ENCODE results near the gene TDP1. TPM values are rescaled to one million over a fixed set of nuclear protein-coding genes. Genes with fewer than 3 reads are reported as not detected.
"Not testable (repeated sequence)": the region's sequence is repeated elsewhere in the genome, so short reads cannot be mapped to it uniquely, and the experiment has no call there.

TDP1 gene
- total RNA-seq, 2 experiments from 2014 or later, result 79.1 to 86.7 TPM

DNA sequence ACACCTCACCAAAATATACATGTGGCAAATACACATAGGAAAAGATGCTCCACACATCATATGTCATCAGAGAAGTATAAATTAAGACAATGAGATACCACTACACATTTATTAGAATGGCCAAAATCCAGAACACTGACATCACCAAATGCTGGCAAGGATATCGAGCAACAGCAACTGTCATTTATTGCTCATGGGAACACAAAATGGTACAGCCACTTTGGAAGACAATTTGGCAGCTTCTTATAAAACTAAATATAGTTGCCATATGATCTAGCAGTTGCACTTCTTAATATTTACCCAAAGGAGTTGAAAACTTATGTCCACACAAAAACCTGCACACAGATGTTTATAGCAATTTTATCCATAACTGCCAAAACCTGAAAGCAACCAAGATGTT, 99.1 kb downstream of the TDP1 start:
- POLR2A ChIA-PET, result no interaction called here
- H3K27me3 Mint-ChIP-seq, result peaks cover 59% of the 10 kb centered on the region
- no peak for ATAC-seq (ENCODE audit: low read depth)
- no peak overlapping the region for H3K27ac Mint-ChIP-seq
- no peak for DNase-seq
- H3K4me1 Mint-ChIP-seq, result peaks cover 4% of the 10 kb centered on the region
- H3K4me3 Mint-ChIP-seq, result no peak overlapping the region
- no peaks in the 10 kb centered on the region for H3K36me3 Mint-ChIP-seq
- no peaks in the 10 kb centered on the region for H3K9me3 Mint-ChIP-seq

DNA sequence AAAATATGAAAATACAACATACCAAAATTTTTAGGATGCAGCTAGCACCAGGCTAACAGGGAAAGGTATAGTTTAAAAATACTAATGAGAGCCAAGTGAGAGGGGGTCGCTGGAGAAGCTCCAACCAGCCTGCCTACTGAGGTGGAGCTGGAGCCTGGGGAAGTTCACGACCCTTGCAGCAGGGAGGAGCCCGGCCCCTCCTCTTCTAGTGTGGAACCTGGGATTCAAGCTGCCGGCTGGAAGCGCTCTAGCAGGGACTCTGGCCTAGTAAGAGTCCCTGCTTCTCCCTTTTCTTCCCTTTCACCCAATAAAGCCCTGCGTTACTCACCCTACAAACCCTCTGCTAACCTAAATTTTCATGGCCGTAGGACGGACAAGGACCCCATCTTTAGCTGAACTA, 101.1 kb downstream of the TDP1 start:
- Mint-ChIP-seq H3K27ac (no peak overlapping the region), H3K9me3 (no peaks in the 10 kb centered on the region), H3K27me3 (peaks cover 65% of the 10 kb centered on the region), H3K36me3 (no peaks in the 10 kb centered on the region), H3K4me3 (no peak overlapping the region), H3K4me1 (peaks cover 4% of the 10 kb centered on the region)
- POLR2A ChIA-PET, result no interaction called here
- DNase-seq (no peak), ATAC-seq (ENCODE audit: low read depth) (no peak)

DNA sequence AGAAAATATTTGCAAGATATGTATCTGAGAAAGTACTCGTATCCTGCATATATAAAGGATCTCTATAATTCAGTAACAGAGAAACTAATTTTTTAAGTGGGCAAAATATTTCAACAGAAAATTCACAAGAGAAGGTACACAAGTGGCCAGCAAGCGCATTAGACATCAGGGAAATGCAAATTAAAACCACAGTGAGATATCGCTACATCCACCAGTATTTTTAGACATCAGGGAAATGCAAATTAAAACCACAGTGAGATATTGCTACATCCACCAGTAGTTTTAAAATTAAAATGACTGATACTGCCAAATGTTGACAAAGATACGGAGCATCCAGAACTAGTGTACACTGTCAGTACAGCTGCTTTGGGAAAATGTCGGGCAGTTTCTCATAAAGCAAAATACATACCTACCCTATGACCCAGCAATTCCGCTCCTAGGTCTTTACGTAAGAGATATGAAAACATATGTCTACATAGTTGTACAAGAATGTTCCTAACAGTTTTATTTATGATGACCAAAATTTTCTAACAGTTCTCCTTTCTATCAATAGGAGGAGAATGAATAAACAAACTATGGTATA, 103.2 kb downstream of the TDP1 start:
- Mint-ChIP-seq H3K36me3 (no peaks in the 10 kb centered on the region), H3K4me3 (no peak overlapping the region), H3K27me3 (peaks cover 76% of the 10 kb centered on the region), H3K9me3 (no peaks in the 10 kb centered on the region), H3K4me1 (peaks cover 12% of the 10 kb centered on the region), H3K27ac (no peak overlapping the region)
- POLR2A ChIA-PET, result no interaction called here
- no peak for ATAC-seq (ENCODE audit: low read depth)
- no peak for DNase-seq

DNA sequence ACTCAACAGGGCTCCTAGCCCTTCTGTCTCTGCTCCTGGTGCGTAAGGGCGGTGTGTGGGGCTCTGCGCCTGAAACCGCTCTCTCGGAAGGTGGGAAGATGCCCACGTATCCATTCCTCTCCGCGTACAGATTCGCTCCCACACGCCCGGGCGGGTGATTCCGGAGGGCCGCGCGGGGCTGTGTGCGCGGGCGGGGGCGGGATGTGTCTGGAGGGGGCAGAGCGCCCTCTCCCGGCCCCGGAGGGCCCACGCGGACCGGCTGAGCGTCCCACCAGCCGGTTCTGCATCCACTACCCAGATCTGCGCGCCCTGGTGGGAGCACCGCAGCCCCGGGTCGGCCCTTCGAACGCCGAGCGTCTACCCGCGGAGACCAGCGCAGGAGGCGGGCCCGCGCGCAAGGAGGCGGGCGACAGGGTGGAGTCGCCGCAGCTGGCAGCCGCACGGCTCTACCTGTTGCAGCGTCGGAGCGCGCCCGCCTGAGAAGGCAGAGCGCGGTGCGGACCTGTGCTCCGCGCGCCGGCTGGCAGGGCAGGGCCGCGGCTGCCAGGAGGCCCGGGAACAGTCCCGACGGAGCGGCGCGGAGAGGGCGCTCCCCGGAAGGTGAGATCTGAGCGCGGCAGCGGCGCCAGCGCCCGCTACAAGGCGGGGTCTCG, 104.7 kb downstream of the TDP1 start:
- Mint-ChIP-seq H3K27ac (no peak overlapping the region), H3K9me3 (no peaks in the 10 kb centered on the region), H3K27me3 (peaks cover 75% of the 10 kb centered on the region), H3K4me1 (peaks cover 12% of the 10 kb centered on the region), H3K36me3 (no peaks in the 10 kb centered on the region), H3K4me3 (peak overlapping the region; percentile 73)
- ATAC-seq (ENCODE audit: low read depth) (peak; percentile 89), DNase-seq (peak; percentile 77)
- POLR2A ChIA-PET, result no interaction called here

DNA sequence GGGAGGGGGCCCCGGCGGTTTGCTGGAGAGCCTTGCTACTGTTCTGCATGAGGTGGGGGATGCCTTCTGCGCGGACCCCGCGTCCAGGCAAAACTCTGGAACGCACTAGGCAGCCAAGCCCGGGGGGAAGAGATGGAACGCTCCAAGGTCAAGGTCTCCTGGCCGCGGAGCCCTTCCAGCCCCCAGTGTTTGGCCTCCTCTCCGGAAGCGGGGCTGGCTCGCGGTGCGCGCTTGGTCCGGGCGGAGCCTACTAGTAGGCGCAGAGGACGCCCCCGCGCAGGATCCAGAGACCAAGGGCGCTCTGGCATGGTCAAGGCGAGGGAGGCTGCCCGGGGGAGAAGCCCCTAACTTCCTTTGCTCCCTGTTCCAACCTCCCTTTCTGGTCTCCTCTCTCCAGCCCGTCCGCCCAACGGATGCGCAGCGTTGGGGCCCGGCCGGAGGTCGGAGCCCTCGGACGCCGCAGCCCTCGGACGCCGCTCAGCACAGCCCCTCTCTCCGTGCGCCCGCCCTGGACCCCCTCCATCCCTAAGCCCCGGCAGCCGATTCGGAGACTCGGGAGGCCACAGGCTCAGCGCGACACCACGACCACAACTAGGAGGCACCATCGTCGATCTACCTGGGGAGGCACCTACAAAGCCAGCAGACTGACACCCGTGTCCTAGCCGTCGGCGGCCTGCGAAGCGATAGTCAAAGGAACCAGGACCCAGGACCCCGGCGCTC, 105.4 kb downstream of the TDP1 start:
- ATAC-seq (ENCODE audit: low read depth), result peak; percentile 21
- H3K9me3 Mint-ChIP-seq, result no peaks in the 10 kb centered on the region
- peaks cover 73% of the 10 kb centered on the region for H3K27me3 Mint-ChIP-seq
- POLR2A ChIA-PET, result no interaction called here
- no peaks in the 10 kb centered on the region for H3K36me3 Mint-ChIP-seq
- H3K4me1 Mint-ChIP-seq, result peaks cover 12% of the 10 kb centered on the region
- H3K4me3 Mint-ChIP-seq, result peak overlapping the region; percentile 73
- H3K27ac Mint-ChIP-seq, result no peak overlapping the region
- peak; percentile 52 for DNase-seq

DNA sequence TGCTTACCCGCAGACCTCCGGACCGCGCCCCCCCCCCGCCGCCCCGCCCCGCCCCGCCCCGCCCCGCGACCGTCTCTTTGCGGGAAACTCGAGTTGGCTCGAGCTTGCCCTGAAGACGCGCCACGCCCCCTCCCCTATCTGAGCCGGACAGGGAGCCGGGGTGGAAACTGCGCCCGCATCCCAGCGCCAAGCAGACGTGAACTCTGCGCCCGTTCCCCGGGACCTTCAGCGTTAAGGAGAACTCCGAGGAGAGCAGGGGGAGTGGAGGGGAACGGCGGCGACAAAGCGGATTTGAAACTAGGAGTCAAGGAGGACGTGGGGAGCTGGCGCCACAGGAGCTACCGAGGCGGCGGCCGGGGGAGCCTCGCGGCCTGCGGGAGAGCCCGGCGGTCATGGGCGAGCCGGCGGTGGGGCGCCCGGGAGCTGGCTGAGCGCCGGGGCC, 106.0 kb downstream of the TDP1 start, which contains the start of gene KCNK13:
Gene KCNK13, plus strand, starts transcription at position 310 of the 442 bp plus-strand sequence. CDS start 212 bp downstream, outside the sequence.
- Mint-ChIP-seq H3K4me3 (peak within 1 kb of the TSS; percentile 83), H3K27ac (no peak within 1 kb of the TSS), H3K36me3 (no peaks in the 10 kb centered on the region), H3K9me3 (no peaks in the 10 kb centered on the region), H3K4me1 (peaks cover 12% of the 10 kb centered on the region), H3K27me3 (peaks cover 68% of the 10 kb centered on the region)
- POLR2A ChIA-PET, result interaction anchor here (0.6 to 1.5 kb wide), 2 partner anchors 88 to 741 kb away, joined by 3 read pairs; no protein-coding TSS in a partner anchor
- DNase-seq, result peak; percentile 49
- no peak for ATAC-seq (ENCODE audit: low read depth)

DNA sequence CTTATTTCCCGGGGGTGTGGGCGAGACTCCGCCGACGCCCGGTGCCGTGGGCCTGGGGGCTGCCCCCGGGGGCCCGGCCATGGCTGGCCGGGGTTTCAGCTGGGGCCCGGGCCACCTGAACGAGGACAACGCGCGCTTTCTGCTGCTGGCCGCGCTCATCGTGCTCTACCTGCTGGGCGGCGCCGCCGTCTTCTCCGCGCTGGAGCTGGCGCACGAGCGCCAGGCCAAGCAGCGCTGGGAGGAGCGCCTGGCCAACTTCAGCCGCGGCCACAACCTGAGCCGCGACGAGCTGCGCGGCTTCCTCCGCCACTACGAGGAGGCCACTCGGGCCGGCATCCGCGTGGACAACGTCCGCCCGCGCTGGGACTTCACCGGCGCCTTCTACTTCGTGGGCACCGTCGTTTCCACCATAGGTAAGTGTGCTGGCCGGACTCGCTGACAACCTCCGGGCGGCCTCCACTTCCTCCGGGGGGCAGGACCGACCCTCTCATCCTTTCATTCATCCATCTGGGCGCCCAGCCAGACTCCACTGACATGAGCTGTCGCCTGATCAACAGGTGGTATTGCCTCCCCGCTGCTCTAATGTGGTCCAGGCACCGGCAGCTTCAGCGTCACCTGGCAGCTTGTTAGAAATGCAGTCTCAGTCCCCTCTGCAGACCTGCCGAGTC, 106.5 kb downstream of the TDP1 start:
- Mint-ChIP-seq H3K4me3 (peak overlapping the region; percentile 76), H3K27ac (no peak overlapping the region), H3K27me3 (peaks cover 66% of the 10 kb centered on the region), H3K9me3 (no peaks in the 10 kb centered on the region), H3K36me3 (no peaks in the 10 kb centered on the region), H3K4me1 (peaks cover 12% of the 10 kb centered on the region)
- ATAC-seq (ENCODE audit: low read depth) (no peak), DNase-seq (peak; percentile 41)
- POLR2A ChIA-PET, result interaction anchor here (0.6 to 1.5 kb wide), 2 partner anchors 89 to 740 kb away, joined by 3 read pairs; no protein-coding TSS in a partner anchor

DNA sequence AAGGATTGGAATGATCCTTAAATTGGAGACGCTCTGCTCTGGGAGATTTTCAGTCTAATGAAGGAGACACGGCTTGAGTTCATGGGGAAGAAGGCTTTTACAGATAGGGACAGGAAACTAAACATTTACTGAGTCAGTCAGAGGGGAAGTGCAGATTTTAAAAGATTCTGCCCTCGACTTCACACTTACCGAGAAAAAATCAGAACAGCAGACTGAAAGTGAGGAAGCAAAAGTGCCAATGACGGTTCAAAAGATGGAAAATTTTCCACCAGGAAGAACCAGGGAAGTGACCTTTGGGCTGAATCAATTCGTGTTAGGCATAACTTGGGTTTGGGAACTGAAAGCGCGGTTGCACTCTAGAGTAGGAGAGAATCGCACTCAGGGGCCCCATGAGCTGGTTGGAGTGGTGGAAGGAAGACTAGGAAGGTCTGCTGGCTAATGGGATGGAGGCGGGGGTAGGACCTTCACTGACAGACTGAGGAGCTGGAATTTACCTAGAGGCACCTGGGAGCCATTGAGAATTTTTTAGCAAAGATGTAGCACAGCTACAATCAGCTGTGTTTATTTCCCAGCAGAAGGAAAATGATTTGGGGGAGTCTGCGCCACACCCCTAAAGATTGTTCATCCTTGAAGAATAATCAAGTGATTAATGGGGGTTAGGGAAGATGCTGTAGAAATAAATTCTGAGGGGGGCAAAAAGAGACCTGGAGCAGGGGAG, 107.3 kb downstream of the TDP1 start:
- Mint-ChIP-seq H3K4me3 (peak overlapping the region; percentile 76), H3K27ac (no peak overlapping the region), H3K36me3 (no peaks in the 10 kb centered on the region), H3K4me1 (peaks cover 12% of the 10 kb centered on the region), H3K9me3 (no peaks in the 10 kb centered on the region), H3K27me3 (peaks cover 64% of the 10 kb centered on the region)
- POLR2A ChIA-PET, result interaction anchor here (1.5 kb wide), 1 partner anchor 89 kb away, joined by 3 read pairs; no protein-coding TSS in a partner anchor
- no peak for DNase-seq
- ATAC-seq (ENCODE audit: low read depth), result no peak

DNA sequence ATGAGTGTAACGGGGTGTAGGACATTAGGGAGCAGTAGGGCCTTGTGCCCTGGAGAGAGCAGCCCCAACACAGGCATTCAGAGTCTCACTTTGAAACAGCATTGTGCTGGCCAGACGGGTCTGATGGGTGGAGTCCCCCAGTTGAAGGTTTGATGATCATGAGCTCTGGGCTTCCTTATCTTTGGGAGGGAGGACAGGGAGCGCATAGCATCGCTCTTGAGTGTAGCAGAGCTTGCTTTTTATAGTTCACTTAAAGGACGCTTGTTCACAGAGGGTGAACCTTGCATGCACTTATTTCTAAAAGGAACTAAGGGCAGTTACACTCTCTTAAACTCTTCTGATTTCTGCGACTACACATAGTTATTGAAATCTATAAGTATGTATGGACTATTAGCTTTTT, 116.6 kb downstream of the TDP1 start:
- H3K4me1 Mint-ChIP-seq, result no peaks in the 10 kb centered on the region
- no peak for DNase-seq
- peaks cover 46% of the 10 kb centered on the region for H3K27me3 Mint-ChIP-seq
- no peaks in the 10 kb centered on the region for H3K9me3 Mint-ChIP-seq
- no peak overlapping the region for H3K27ac Mint-ChIP-seq
- H3K36me3 Mint-ChIP-seq, result no peaks in the 10 kb centered on the region
- H3K4me3 Mint-ChIP-seq, result no peak overlapping the region
- no peak for ATAC-seq (ENCODE audit: low read depth)
- POLR2A ChIA-PET, result interaction anchor here (0.6 kb wide), 1 partner anchor 22 kb away, joined by 4 read pairs; no protein-coding TSS in a partner anchor

DNA sequence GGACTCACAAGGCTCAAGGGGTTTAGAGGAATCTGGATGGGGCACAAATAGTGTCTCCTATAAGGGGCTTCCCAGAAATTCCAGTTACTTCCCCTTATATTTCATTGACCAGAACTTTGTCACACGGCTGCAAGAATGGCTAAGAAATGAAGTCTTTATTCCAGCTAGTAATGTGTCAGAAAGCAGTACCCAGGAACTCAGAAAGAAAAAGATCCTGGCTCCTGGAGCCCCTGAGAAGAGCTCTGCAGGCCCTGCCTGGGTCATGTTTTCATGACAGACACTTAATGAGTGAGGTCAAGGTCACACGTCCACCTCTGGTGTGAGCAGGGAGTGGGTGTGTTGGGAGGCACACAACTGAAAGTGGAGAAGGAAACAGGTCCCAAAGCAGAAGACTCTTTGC, 123.8 kb downstream of the TDP1 start:
- ATAC-seq (ENCODE audit: low read depth), result no peak
- Mint-ChIP-seq H3K4me3 (no peak overlapping the region), H3K27ac (no peak overlapping the region), H3K27me3 (peaks cover 28% of the 10 kb centered on the region), H3K4me1 (no peaks in the 10 kb centered on the region), H3K9me3 (no peaks in the 10 kb centered on the region), H3K36me3 (no peaks in the 10 kb centered on the region)
- POLR2A ChIA-PET, result no interaction called here
- no peak for DNase-seq

DNA sequence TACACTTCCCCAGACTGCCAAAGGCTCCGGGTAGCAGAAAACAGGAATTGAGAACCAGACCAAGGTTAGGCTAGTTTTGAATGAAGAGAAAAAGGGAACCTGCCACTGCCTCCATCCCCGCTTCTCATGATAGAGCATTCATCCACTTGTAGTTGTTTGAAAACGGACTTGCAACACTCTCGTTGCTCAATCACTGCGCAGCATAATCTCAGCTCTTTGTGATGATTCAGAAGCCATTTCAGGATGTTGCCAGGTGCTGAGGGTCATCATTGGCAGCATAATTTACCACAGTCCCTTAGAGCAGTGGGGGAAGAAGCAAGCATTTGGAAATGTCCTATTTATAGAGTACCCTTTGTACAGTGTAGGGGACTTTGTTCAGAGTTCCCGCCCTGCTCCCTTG, 131.7 kb downstream of the TDP1 start:
- no peak for DNase-seq
- H3K4me3 Mint-ChIP-seq, result no peak overlapping the region
- H3K27ac Mint-ChIP-seq, result no peak overlapping the region
- H3K4me1 Mint-ChIP-seq, result no peaks in the 10 kb centered on the region
- H3K36me3 Mint-ChIP-seq, result peaks cover 3% of the 10 kb centered on the region
- peaks cover 5% of the 10 kb centered on the region for H3K9me3 Mint-ChIP-seq
- POLR2A ChIA-PET, result no interaction called here
- peaks cover 14% of the 10 kb centered on the region for H3K27me3 Mint-ChIP-seq
- ATAC-seq (ENCODE audit: low read depth), result no peak

DNA sequence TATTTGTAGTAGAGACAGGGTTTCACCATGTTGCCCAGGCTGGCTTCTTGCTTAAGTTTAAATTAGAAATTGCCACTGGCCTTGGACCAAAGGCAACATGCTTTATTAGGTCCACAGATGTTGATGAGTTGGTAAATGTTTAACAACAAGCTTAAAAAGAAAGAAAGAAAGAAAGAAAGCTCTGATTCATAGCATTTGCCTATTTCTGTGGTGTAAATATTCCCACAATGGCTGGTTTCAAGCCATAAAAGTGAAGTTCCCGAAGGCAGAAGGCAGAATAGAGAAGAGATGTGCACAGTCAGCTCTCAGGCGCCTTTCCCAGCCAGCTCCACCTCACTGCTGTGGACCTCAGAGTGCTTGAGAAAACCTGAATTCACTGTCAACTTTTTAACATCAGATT, 132.4 kb downstream of the TDP1 start:
- Mint-ChIP-seq H3K9me3 (peaks cover 5% of the 10 kb centered on the region), H3K36me3 (peaks cover 3% of the 10 kb centered on the region), H3K27ac (no peak overlapping the region), H3K4me3 (no peak overlapping the region), H3K27me3 (peaks cover 14% of the 10 kb centered on the region), H3K4me1 (peaks cover 1% of the 10 kb centered on the region)
- POLR2A ChIA-PET, result no interaction called here
- no peak for ATAC-seq (ENCODE audit: low read depth)
- DNase-seq, result no peak

DNA sequence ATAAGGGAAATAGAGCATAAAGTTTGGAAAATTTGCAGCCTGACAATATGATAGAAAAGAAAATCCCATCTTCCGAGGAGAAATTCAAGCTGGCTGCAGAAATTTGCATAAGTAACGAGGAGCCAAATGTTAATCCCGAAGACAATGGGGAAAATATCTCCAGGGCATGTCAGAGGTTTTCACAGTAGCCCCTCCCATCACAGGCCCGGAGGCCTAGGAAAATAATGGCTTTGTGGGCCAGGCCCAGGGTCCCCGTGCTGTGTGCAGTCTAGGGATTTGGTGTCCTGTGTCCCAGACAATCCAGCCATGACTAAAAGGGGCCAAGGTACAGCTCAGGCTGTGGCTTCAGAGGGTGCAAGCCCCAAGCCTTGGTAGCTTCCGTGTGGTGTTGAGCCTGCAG, 133.8 kb downstream of the TDP1 start:
- DNase-seq; H3K27ac Mint-ChIP-seq; ATAC-seq (ENCODE audit: low read depth); POLR2A ChIA-PET; H3K4me3 Mint-ChIP-seq; H3K9me3 Mint-ChIP-seq; H3K36me3 Mint-ChIP-seq: not testable (repeated sequence)
- Mint-ChIP-seq H3K27me3 (peaks cover 14% of the 10 kb centered on the region), H3K4me1 (peaks cover 12% of the 10 kb centered on the region)
